ENCODE measurements around the gene ZNF883.
"Not testable (repeated sequence)": the region's sequence is repeated elsewhere in the genome, so short reads cannot be mapped to it uniquely, and the experiment has no call there.

- not testable (repeated sequence) for TF ChIP-seq CTCF, POLR2A (IDR thresholded peaks at IDR 0.05)
These were observed 47.7 kb upstream of the ZNF883 start for GRCh38 chr9:113059581-113060284.

All from uterus (tissue), 2 donors.